Kasumi-1 (cell line): ENCODE measurements around the gene MPND.
"Not testable (repeated sequence)": the region's sequence is repeated elsewhere in the genome, so short reads cannot be mapped to it uniquely, and the experiment has no call there.

ENCODE experiments used
- DNase-seq, 2 experiments: peaks; one replicate each; lab custom pipeline; 2025; lab: John Stamatoyannopoulos, UW

Gene MPND

GRCh38 chr19:4319067-4319718 is 24.2 kb upstream of the MPND start:
- peak; percentile 71 to 73 for DNase-seq

GRCh38 chr19:4320419-4320818 is 22.9 kb upstream of the MPND start:
- no peak for DNase-seq

GRCh38 chr19:4322942-4323665 is 20.3 kb upstream of the MPND start:
- no peak for DNase-seq

- no peak for DNase-seq
These were observed 19.7 kb upstream of the MPND start for GRCh38 chr19:4323692-4324091.

GRCh38 chr19:4324228-4324627 is 19.1 kb upstream of the MPND start:
- DNase-seq: no peak

- DNase-seq: no peak
These were observed 17.0 kb upstream of the MPND start for GRCh38 chr19:4326215-4326836.

- DNase-seq: peak in 1 of 2 experiments; percentile 15
These were observed 16.5 kb upstream of the MPND start for GRCh38 chr19:4326837-4327251.

- peak; percentile 74 to 78 for DNase-seq
These were observed 16.0 kb upstream of the MPND start for GRCh38 chr19:4327252-4327876.

GRCh38 chr19:4327877-4328242 is 15.5 kb upstream of the MPND start:
- DNase-seq: no peak

GRCh38 chr19:4328243-4328990 is 14.9 kb upstream of the MPND start:
- peak; percentile 91 to 95 for DNase-seq

GRCh38 chr19:4328991-4329681 is 14.2 kb upstream of the MPND start:
- DNase-seq: not testable (repeated sequence)

GRCh38 chr19:4329858-4330257 is 13.5 kb upstream of the MPND start:
- DNase-seq: no peak

- no peak for DNase-seq
These were observed 8.3 kb upstream of the MPND start for GRCh38 chr19:4334929-4335570.

- peak in 1 of 2 experiments; percentile 10 for DNase-seq
These were observed 5.4 kb upstream of the MPND start for GRCh38 chr19:4337906-4338440.

GRCh38 chr19:4338441-4339355 is 4.7 kb upstream of the MPND start, which contains the start of gene STAP2:
Gene STAP2, minus strand, starts transcription at chr19:4338827. Its CDS starts 74 bp downstream, at chr19:4338753.
- no peak for DNase-seq

GRCh38 chr19:4342314-4342614 is 1.1 kb upstream of the MPND start:
- DNase-seq: no peak

- peak; percentile 100 for DNase-seq
These were observed 570 bp upstream of the MPND start for GRCh38 chr19:4342615-4343369.

- no peak for DNase-seq
These were observed 2.1 kb downstream of the MPND start for GRCh38 chr19:4345342-4346019.
